ENCODE data around the gene CHDH. TPM values are rescaled to one million over a fixed set of nuclear protein-coding genes. Genes with fewer than 3 reads are reported as not detected.

Gene CHDH
- total RNA-seq, 1 donor from 2014 or later: 0.92 TPM

GRCh38 chr3:53800041-53800906, 45.9 kb downstream of the CHDH start:
- intact Hi-C loops (cut with DNase I): loop anchor here (5.0 kb wide), 1 partner anchor 63 kb away; no protein-coding TSS in a partner anchor
- DNase-seq (ENCODE audit: low spot score): no peak

DNA sequence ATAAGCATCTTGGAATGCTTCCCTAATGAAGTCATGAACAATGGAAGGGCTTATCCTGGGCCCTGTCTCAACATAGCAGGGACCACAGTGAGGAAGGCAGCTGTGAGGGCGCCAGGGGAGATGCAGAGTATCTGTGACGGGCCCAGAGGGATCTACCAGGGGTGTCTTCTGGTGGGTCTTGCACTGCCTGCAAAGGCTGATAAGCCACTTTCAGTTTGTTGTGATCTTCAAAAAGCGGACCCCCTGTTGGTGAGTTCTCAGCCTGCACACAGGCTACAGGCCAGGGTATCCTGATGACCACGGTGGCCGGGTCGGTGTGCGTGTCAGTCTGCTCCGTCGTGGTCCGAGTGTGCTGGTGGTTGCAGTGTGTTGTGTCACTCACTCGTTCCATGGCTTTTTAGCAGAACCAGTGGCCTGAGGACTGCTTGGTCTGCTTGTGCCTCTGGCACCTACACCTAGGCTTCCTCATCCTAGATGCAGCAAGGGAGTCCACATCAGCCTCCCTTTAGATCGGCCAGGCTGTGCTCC, 46.8 kb downstream of the CHDH start:
- intact Hi-C loops (cut with DNase I): no loop called here
- DNase-seq (ENCODE audit: low spot score): no peak

DNA sequence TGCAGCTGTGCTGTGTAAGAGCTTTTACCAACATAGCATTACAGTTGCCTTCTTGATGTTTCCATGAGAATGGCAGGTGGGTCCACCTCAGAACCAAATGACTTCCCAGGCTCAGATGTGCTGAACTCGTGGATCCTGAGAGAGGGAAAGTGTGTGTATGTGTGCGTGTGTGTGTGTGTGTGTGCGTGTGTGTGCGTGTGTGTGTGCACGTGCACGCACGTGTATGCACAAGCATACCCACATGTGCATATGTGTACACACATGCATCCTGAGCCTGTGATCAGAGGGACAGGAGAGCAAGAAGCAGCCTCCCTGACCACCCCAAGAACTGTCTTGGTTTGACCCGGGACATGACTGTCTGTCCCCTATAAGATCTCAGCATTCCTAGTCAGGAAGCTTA, 48.1 kb downstream of the CHDH start:
- no peak for DNase-seq (ENCODE audit: low spot score)
- intact Hi-C loops (cut with DNase I): no loop called here

DNA sequence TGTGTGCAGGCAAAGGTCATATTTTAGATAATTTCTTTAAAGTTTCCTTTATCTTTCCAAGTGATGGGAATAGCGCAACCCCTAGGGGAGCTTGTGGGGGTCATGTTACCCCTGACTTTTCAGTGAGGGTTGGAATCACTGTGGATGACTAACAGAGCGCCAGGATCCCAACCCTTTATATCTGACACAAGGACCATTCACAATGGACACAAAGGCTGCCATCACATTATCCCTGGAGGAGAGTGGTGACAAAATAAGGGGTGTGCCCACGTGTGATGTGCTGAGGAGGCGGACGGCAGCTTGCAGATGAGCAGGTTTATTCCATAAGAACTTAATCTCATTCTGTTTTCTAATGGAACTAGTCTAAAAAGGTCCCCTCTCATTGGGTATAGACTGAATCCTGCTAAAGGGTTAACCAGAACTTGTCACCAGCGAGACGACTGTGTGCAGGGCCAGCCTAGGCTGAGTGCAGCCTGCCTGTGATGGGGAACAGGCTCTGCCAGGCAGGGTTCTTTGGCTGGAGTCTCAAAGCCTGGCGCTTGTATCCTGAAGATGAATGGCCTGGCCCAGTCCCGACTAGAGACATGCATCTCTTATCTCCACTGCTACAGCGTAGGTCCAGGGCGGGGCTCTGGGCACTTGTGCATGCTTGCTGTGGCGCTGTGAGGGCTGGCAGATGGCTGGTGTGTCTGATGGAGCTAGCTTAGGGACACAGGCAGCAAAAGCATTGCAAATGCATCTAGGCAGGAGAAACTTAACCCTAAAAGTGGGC, 50.2 kb downstream of the CHDH start:
- peak; percentile 79 for DNase-seq (ENCODE audit: low spot score)
- intact Hi-C loops (cut with DNase I): no loop called here

DNA sequence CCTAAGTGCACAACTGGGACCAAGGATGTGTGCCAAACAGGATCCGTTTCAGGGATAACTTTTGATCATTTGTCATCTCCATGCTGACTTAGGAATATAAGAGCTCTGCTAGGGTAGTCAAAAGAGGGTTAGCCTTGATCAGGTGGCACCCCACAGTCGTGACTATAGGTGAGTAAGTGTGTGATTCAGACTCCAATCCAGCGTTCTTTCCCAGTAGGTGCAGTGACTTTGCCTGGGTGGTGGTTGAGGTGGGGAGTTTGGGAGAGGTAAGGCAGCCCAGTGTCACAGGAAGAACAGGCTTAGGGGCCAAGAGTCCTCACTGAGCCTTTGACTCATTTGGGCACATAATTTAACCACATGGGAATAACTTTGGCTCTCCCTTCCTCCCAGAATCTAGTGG, 51.0 kb downstream of the CHDH start:
- intact Hi-C loops (cut with DNase I): no loop called here
- DNase-seq (ENCODE audit: low spot score): no peak

DNA sequence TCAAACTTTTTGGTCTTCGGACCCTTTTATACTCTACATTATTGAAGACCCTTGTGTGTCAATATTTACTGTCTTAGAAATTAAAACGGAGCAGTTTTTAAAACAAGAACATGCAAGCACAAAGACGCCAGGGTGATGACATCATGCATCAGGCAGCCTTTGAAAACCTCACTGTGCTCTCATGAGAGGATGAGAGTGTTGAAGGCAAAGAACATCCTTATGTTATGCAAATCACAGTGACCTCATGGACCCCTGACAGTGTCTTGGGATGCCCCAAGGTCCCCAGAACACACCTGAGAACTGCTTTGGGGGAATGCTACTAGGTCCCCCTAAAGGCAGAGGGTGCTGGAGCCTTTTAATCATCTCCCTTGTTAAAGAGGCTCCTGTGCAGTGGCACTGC, 51.6 kb downstream of the CHDH start:
- intact Hi-C loops (cut with DNase I): no loop called here

GRCh38 chr3:53792866-53793265, 53.4 kb downstream of the CHDH start:
- intact Hi-C loops (cut with DNase I): no loop called here
- no peak for DNase-seq (ENCODE audit: low spot score)

More for the DNA sequence above, 51.6 kb downstream of the CHDH start:
- no peak for DNase-seq (ENCODE audit: low spot score)

DNA sequence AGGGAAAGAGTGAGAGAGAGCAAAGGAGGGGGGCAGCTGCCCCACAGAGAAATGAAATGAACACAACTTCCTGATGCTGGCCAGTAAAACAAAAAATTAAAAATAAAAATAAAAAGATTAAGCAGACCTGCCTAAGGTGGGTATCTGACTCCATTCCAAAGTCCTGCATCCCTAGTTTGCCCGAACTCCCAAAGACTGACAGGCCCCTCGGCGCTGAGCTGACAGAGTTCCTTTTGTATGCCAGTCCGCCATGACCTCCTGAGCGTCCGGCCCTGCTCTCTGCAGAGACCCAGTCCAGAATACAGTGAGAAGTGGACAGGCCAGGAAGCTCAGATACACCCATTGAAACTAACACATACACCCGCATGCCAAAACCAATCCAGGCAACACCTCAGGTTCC, 54.9 kb downstream of the CHDH start:
- intact Hi-C loops (cut with DNase I): no loop called here
- DNase-seq (ENCODE audit: low spot score): no peak

DNA sequence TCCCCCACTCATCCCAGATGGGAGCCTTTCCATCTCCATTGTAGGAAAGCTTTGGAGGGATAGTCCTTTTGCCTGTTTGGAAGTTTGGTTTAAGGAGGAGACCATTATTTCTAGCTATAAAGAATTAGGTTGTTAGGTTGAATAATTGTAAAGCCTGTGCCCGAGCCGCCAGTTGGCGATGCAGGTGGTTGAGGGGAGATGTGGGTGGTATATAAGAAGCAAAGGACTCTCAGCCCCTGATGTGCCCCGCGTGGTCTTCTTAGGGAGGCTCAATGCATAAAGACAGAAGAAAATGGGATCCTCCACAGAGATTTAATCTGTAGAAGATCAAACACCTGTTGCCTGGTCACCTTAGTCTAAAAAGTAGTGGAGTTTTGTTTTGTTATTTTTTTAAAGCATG, 55.7 kb downstream of the CHDH start:
- DNase-seq (ENCODE audit: low spot score): no peak
- intact Hi-C loops (cut with DNase I): no loop called here

GRCh38 chr3:53789459-53789858, 56.8 kb downstream of the CHDH start:
- DNase-seq (ENCODE audit: low spot score): no peak
- intact Hi-C loops (cut with DNase I): no loop called here

DNA sequence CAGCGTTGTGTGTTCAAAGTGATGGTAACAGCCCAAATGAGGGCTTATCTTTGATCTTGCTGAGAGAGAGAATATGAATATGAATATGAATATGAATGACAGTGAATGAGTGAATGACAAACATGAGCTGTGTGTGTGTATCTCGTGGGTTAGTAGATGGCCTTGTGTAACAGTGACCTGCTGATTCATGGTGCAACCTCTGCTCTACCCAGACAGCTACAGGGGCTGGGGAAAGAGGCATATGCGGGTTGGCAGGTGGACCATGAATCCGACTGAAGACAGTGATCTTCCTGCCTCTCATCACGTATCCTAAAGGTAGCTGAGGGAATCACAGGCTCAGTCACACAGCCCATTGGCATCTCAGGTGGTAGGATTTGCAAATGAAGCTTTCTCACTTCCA, 58.2 kb downstream of the CHDH start:
- DNase-seq (ENCODE audit: low spot score): no peak
- intact Hi-C loops (cut with DNase I): no loop called here

DNA sequence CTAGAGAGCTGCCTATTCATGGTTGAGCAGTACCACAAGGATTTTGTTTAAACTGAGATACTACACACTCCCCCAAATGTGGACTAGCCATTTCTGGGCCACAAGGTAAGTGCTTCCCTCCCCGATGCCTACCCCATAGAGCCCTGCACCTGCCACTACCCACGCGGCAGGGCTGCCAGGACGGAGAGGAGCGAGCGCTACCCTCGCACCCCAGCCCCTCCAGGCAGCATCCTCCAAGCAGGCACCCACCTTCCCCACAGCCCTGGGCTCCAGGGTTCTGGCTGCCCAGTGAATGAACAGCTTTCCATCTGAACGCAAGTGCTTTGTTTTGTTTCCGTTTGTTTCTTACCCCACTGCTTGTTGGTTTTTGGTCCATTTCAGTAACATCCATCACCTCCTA, 59.2 kb downstream of the CHDH start:
- intact Hi-C loops (cut with DNase I): no loop called here
- no peak for DNase-seq (ENCODE audit: low spot score)

- DNase-seq (ENCODE audit: low spot score): no peak
- intact Hi-C loops (cut with DNase I): no loop called here
These were observed 65.4 kb downstream of the CHDH start for GRCh38 chr3:53780806-53781205.

- intact Hi-C loops (cut with DNase I): no loop called here
These were observed 66.0 kb downstream of the CHDH start for GRCh38 chr3:53780171-53780570.

GRCh38 chr3:53778153-53778552, 68.1 kb downstream of the CHDH start:
- intact Hi-C loops (cut with DNase I): no loop called here

More at GRCh38 chr3:53780171-53780570, 66.0 kb downstream of the CHDH start:
- DNase-seq (ENCODE audit: low spot score): no peak

DNA sequence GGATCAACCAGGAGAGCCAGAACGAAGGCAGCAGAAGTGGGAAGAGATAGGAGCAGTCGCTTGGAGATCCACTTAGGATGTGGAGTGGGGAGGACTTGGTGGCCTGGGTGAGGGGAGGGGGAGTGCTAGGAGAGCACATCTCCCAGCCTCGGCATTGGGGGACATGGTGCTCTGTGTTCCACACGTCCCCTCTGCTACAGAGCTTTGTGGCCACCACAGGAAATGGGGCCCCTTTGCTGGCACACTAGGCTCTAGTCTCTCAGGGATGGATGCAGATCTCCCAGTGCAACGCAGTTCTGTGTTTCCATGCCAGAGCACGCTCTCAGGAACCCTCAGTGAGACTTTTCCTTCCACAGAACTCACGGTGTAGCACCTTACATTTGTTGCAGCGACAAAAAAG, 68.8 kb downstream of the CHDH start:
- intact Hi-C loops (cut with DNase I): no loop called here
- DNase-seq (ENCODE audit: low spot score): no peak

More at GRCh38 chr3:53778153-53778552, 68.1 kb downstream of the CHDH start:
- DNase-seq (ENCODE audit: low spot score): no peak

GRCh38 chr3:53776494-53777101, 69.6 kb downstream of the CHDH start:
- intact Hi-C loops (cut with DNase I): no loop called here
- no peak for DNase-seq (ENCODE audit: low spot score)

DNA sequence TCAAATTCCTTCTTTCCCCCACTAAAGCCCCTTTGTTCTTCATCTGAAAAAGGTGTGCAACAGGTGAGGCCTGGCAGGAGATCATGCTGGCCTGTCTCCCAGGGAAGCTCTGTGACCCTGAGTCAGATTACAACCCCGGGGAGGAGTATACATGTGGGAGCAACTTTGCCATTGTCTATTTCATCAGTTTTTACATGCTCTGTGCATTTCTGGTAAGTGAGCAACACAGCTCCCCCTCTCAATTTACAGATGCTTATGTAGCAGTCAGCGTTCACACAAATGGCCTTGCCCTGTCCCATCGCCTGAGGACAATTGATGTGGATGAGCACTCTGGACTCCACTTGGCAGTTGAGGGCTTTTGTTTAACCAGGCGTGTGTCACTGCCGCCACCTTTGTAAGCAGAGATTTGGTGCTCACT, 70.4 kb downstream of the CHDH start:
- DNase-seq (ENCODE audit: low spot score): no peak
- intact Hi-C loops (cut with DNase I): no loop called here

- DNase-seq (ENCODE audit: low spot score): no peak
- intact Hi-C loops (cut with DNase I): no loop called here
These were observed 71.2 kb downstream of the CHDH start for GRCh38 chr3:53775018-53775417.

DNA sequence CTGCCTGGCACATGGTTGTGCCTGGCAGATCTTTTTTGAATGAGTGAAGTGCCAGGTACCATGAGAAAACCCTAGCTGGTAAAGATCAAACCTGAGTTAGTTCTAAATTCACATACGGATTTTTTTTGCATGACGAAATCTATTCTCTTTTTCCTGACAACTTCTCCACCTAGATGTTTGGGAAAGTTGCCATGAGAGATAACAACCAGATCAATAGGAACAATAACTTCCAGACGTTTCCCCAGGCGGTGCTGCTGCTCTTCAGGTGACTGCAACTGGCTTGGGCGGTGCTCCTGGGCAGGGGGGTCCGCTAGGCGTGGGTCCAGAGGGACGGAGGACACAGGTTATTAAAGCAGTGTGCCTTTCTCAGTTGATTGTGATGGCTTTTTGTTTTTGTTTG, 71.8 kb downstream of the CHDH start:
- DNase-seq (ENCODE audit: low spot score): no peak
- intact Hi-C loops (cut with DNase I): no loop called here

Data from cardiac septum (tissue), 1 donor.